HG02588 (cell line): ENCODE measurements around the gene MAPKAP1.

Experiments used
- ATAC-seq: cut with Tn5 transposase; IDR thresholded peaks from one replicate; pipeline ENCODE4 v1.9.1; 2021; ENCODE audit warnings: mild to moderate bottlenecking, moderate library complexity; ENCODE audit not compliant: unreplicated experiment

MAPKAP1 gene

DNA sequence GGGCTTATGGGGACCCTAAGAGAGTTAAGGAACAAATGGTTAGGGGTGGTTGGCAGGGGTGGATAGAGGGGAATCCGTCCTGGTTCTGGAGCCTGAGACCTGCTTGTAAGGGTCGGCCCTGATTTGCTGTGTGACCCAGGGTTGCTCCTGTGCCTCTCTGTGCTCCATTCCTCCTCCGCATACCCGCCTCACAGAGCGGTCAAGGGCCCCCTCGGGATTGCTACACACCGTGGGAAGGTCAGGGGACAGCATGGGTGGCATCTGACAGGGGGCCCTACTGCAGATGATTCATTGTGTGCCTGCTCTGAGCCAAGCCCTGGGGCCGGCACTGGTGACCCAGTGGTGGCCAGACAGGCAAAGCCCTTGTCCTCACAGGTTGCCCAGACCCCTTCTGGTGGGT, 283.0 kb downstream of the MAPKAP1 start:
- ATAC-seq: no peak

DNA sequence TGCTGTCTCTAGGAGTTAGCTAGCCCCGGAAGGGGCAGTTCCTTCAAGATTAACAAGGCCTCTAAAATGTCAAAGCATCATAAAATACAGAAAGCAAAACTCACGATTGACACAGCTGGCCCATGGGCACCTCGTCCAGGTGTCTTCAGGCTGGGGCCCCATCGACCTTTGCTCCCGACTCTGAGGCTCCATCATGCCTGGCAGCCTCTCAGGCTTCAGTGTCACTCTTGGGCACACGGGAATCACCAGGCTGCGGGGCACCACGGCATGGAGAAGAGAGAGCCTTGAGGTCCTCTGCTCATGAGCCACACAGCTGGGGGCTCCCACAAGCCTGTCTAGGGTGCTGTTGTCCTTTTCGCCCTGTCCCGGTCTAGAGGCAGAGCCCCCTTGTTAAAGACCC, 284.2 kb downstream of the MAPKAP1 start:
- no peak for ATAC-seq

DNA sequence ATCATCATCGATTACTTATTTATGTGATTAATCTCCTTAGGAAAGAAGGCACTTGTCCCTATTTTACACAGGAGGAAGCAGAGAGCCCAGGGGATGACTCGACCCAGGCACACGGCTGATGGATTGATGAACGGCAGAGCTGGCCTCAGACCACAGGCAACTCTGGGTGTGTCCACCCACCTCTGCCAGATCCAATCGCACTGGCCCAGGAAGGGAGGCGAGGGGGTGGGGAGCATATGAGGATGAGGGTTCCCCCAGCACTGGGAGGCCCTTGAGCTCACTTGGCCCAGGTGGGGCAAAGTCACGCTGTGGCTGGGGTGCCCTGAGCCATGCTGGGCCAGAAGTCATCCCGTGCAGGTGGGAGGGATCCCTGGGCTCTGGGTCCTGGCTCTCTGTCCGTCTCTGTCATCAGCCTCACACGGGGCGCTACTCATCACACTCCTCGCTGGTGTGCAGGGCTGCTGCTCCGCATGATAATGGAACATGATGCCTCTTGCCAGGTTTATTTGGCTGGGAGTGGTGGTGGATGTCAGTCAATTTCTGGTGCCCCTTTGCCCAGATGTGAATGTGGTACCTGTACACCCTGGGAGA, 285.3 kb downstream of the MAPKAP1 start:
- ATAC-seq: no peak

DNA sequence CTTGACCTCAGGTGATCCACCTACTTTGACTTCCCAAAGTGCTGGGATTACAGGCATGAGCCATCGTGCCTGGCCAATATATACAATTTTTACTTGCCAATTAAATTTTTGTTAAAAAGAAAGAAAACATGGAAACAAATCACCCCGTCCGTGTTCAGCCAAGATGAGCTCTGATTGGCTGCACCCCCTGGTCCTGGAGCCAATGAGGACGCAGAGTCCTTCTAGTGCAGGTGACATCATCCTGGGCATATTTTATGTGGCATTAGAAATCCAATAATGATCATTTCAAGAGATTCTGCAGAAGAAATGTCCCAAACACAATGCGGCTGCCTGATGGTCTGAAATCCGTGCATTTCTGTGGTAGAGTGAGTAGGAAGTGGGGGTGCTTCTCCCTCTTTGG, 285.8 kb downstream of the MAPKAP1 start:
- no peak for ATAC-seq

DNA sequence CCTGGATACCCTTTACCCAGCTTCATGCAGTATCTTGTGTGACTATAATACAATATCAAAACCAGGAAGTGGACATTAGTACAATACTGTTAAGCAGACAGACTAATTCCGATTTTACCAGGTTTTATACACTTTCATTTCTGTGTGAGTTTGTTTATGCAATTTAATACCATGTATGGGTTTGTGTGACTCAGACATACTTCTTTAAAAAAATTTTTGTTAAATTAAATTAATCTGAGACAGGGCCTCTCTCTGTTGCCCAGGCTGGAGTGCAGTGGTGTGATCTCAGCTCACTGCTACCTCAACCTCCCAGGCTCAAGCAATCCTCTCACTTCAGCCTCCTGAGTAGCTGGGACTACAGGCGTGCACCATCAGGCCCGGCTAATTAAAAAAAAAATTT, 288.6 kb downstream of the MAPKAP1 start:
- ATAC-seq: no peak

DNA sequence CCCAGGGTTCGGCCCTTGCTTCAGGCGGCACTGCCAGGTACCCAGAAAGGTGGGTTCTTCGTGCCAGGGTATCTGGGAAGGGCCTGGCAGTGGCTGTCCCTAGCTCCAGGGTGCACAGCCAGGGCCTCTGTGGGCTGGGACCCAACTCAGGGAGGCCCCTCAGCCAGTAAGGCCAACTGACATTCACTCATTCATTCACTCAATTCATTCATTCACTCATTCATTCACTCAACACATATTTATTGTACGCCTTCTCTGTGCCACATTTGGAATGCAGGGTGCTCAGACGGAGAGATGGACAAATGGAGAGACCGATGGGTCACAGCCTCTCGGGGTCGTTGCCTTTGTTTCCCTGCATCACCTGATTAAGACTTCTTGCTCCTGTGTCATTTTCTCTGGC, 290.5 kb downstream of the MAPKAP1 start:
- no peak for ATAC-seq

DNA sequence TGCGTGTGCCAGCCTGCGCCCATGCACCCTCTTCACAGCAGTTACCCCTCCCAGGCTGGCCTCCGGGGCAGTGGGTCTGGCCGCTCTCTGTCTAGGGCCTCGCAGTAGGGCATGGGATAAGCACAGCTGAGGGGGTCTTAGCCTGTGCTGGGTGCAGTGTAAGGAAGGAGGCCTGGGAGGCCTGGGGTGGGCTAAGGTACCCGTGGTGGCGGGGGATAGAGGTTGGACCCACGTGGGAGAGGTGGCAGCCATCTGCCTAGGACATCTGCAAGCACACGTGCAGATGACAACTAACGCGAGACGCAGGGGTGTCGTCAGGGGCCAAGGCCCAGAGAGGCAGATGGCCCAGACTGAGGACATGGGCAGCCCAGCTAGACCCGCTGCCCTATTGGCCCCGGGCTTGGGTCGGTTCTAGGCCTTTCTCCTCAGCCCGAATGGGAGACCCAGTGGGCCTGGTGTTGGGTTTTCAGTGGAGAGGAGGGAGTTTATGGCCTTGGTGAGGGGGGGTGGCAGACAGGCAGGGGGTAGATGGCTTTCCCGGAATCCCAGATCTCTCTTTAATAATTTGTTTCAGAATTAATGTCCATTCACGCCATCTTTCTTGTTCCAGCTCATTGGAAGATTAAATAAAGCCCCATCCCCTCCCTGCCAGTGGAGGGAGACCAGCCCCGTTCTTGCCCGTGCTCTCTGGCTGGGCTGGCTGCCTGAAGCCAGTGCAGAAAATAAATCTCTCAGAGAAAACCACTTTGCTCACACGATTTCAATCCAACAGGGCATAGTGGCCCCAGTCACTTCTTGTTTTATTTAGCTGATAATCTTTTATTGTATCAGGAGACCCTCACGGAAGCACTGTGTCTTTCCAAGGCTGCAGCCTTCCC, 291.2 kb downstream of the MAPKAP1 start:
- no peak for ATAC-seq

DNA sequence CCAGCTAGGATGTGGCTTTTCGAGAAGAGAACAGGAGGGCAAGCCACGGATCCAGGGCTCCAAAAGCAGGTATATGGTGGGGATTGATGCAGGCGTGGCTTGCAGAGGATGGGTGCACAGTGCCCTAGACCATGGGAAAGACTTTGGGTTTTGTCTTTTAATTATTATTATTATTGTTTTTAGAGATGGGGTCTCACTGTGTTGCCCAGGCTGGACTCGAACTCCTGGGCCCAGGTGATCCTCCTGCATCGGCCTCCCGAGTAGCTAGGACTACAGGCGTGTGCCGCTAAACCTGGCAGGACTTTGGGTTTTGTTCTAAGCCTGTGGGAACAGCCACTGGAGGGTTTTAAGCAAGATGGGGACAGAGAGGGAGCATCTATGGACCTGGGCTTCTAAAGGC, 293.4 kb downstream of the MAPKAP1 start:
- no peak for ATAC-seq

DNA sequence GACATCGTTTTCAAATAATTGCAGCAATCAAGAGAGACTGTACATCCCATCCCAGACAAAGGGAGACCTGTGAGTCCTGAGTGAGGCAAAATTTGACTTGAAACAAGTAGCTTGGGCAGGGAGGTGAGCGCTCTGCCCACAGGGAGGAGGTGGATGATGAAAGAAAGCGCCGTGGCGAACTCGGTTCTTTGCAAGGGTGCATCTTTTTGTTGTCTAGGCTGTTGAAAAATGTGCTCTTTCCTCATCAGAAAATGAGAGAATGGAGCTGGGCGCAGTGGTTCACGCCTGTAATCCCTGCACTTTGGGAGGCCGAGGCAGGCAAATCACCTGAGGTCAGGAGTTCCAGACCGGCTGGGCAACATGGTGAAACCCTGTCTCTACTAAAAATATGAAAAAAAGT, 294.8 kb downstream of the MAPKAP1 start:
- ATAC-seq: no peak

DNA sequence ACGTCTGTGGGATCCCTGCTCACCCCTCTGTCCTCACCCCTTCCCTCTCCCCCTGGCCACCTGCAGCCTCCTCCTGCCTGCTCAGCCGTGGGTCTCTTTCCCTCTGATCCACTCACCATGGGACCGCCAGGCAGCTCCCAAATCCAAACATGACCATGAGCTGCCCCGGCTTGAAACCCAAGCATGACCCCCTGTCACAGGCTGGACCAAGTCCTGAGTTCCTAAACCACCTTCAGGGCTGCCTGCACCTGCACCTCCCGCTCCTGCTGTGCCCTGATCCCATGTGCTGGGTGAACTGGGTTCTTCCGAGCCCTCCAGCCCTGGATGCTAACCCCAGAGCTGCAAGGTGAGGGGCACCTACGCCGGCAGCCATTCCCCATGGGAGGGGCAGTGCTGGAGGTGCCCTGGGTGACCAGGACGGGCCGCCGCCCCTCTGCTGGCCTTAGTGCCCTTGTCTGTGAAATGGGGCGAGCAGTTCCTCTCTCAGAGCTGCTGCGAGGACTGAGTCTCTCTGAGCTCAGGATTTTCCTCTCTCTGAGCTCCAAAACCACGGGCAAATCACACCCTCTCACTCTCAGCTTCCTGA, 295.7 kb downstream of the MAPKAP1 start:
- no peak for ATAC-seq

DNA sequence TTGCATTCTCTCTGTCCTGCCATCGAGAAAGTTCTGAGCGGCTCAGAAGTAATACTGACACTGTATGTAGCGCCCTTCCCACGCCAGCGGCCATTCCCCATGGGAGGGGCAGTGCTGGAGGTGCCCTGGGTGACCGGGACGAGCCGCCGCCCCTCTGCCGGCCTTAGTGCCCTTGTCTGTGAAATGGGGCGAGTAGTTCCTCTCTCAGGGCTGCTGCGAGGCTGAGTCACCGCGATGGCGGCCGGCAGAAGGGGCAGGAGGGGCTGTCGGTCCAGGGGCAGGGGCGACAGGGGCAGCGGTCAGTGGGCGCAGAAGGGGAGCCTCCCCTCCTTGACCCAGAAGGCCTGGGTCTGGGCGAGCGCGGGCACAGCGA, 296.5 kb downstream of the MAPKAP1 start:
- no peak for ATAC-seq

DNA sequence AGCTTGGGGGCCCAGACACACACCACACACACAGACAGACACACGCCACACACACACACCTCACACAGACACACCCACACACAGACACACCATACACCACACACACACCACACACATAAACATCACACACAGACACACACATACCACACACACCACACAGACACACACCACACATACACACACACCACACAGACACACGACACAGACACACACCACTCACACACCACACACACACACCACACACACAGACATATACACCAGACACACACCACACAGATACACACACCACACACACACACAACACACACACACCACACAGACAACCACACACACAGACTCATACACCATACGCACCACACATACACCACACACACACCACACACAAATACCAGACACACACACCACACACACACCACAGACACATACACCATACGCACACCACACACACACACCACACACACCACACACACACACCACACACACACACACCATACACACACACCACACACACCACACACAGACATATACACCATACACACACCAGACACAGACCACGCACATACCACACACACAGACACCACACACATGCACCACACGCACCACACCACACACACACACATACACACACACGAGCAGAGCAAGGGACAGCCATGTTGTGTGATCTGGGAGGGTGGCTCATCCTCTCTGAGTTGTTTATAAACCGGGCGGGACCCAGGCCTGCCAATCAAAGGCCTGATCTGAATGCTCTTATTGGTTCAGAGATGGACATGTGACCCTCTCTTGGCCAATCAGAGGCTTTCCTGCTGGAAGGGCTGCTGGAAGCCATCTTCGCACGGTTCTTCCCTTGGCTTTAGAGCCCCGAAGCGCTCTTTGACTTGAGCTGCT, 297.1 kb downstream of the MAPKAP1 start:
- ATAC-seq: no peak

DNA sequence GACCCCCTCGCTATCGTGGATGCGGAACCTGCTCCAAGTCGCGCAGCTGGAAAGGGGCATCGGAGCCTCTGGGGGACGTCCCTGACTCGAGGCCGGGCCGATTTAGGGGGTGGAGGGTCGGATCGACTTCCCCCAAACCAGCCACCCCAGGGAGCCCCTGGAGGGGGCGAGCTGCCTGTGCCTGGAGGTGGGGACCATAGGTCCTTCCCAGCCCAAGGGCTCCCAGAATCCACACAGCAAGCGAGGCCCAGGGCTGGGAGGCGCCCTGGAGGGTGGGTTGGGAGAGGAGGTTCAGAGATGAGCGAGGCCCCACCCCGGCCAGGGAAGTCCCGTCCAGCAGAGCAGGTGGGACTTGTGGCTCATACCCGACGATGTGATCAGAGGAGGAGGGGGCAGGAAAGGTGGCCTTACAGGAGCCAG, 297.8 kb downstream of the MAPKAP1 start:
- no peak for ATAC-seq

DNA sequence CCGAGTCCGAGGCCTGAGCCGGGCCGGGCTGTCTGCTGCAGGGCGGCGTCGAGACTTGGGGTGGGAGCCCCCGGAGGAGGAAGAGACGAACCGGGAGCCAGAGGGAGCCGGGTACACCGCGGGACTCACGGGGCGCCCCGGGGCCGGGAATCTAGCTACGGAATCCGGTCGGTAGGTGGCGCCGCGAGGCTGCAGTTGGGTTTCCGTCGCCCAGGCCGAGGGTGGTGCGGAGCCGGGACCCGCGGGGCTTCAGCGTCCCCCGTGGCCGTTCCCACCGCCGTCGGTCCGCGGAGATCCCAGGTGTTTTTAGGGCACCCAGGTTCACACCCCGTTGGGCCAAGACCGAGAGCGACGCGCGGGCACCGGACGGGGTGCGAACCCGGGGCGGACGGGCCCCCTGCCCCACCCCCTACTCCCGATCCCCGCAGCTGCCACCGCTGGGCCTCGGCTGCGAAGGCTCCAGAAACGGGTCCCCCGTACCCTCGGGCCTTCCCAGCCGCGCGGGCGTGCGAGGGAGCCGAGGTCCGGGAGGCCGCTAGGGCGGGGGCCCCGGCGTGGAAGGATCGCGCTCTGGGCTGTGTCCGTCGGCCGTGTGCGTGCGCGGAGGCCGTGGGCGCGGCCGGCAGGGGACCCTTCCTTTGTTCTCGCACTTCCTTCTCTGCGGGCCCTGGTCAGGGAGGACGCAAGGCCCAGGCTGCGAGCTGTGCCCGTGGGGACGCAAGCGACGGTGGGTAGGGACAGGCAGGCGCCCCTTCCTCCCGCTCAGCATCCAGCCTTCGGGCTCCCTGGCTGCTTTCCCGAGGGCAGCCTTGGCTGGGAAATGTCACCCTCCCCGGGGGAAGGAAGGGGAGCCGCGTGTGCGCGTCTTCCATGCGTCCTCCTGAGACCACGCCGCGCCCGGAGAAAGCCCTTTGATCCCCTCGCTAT, 298.8 kb downstream of the MAPKAP1 start:
- ATAC-seq: peak; percentile 60

DNA sequence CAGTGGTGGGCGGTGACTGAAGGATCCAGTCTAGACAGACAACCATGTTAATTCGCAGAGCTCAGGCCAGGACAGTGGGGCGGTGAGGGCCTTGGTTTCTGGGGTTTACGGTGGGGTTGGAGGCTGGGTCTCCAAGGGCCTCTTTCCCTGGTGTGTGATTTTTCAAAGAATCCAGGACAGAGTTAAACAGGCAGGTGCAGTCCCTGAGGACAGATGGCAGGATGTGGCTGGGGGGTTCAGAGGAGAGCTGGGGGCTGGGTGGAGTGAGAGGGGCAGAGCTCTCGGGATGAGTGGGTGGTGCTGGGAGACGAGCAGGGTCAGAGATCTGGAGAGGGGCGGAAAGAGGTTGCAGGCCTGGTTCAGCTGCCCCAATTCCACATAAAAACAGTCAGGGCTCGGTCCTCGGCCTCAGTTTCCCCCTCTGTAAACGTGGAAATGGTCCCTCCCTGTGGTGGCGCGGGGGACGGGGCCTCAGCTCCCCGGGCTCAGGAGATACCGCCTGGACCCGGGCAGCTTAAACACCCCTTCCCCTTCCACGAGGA, 299.5 kb downstream of the MAPKAP1 start:
- peak; percentile 15 for ATAC-seq

DNA sequence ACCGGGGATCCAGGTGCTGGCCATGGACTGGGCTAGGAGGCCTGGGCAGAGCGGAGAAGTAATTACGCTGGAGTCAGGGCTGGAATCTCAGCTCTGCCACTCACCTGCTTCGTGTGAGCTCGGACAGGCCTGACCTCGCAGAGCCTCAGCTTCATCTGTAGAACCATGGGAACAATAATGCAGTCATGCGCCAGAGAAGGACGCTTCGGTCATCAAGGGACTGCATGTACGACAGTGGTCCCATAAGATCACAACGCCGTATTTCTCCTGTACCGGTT, 300.3 kb downstream of the MAPKAP1 start:
- ATAC-seq: no peak

DNA sequence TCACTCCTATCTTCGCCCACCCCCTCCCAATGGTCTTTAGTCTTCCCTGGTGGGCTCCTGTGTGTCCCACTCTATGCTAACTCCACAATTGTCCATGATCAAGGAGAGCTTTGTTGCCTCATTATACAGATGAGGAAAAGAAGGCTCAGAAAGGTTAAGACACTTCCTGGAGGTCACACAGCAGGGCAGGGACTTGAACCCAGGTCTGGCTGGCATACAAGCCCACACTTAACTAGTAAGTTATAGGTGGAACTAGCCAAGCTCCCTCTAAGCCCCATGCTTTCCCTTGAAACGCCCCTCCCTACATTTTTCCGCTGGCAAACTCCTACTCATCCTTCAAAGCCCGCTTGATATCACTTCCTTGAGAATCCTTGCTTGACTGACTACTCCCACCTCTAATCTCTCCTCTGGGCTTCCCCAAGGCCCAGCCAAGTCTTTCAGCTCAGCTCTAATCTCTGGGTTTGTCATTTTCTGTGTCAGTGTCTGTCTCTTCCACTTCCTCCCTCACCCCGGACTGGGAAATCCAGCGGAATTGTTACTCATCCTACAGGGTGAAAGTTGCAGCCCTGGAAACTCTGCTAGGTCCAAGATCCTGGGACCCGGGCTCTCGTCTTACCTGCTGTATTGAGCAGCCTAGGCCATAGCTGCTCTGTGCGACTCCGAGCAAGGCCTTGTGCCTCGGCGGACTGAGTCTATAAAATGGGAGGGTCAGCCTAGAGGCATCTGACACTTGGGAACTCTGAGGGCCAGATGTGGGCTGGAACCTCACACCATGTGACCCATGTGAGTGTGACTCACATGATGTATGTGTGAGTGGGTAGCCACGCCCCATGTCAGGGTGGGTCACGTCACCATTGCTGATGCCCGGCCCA, 300.8 kb downstream of the MAPKAP1 start:
- no peak for ATAC-seq

DNA sequence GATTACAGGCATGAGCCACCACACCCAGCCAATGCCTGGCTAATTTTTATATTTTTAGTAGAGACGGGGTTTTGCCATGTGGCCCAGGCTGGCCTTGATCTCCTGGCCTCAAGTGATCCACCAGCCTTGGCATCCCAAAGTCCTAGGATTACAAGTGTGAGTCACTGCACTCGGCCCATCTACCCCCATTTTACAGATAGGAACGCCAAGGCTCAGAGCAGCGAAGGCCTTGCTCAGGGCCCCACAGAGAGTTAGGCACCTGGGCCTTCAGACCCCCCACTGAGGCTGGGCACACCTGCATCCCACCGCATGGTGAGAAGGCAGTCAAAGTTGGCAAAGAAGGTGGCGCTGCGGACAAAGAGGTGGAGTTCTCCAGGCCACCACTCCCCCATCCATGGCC, 302.3 kb downstream of the MAPKAP1 start:
- no peak for ATAC-seq
